HepG2 (cell line): ENCODE measurements around the gene ZNF554. TPM values are rescaled to one million over a fixed set of nuclear protein-coding genes. Genes with fewer than 3 reads are reported as not detected.

Experiments used
- ASH2L ChIP-seq: fragments of 300-600, 200-600 bp; sonication (generic); IDR thresholded peaks from 2 replicates; pipeline ENCODE4 v1.7.0; 2017; ENCODE audit warnings: low read depth, mild to moderate bottlenecking, moderate library complexity, mixed read lengths, low read length; ENCODE audit not compliant: insufficient read length
- CHD2 ChIP-seq: IDR thresholded peaks from 2 replicates; pipeline ENCODE4 v1.6.1; 2011; ENCODE audit warnings: low read depth, low read length, improper control_type of control experiment
- JUNB ChIP-seq: sonication (generic); formaldehyde crosslinking; IDR thresholded peaks from 2 replicates; pipeline ENCODE4 v1.8.0; 2022; ENCODE audit warnings: missing genetic modification reagents, mild to moderate bottlenecking, borderline replicate concordance
- MAF1 ChIP-seq: sonication (generic); formaldehyde crosslinking; IDR thresholded peaks from 2 replicates; pipeline ENCODE4 v1.5.0; 2020; ENCODE audit warnings: missing genetic modification reagents, borderline replicate concordance
- RARG ChIP-seq: sonication (generic); formaldehyde crosslinking; IDR thresholded peaks from 2 replicates; pipeline ENCODE4 v1.4.0; 2020; ENCODE audit warnings: low read depth, mild to moderate bottlenecking, missing genetic modification reagents
- SATB2 ChIP-seq: sonication (generic); formaldehyde crosslinking; IDR thresholded peaks from 2 replicates; pipeline ENCODE4 v1.5.0; 2020; ENCODE audit warnings: missing genetic modification reagents
- SOX5 ChIP-seq: IDR thresholded peaks from 2 replicates; pipeline ENCODE4 v1.6.1; 2016; ENCODE audit warnings: borderline replicate concordance
- TAF15 ChIP-seq: fragments of 200-400 bp; formaldehyde crosslinking; IDR thresholded peaks from one replicate; pipeline ENCODE4 v1.6.1; 2018; ENCODE audit warnings: mild to moderate bottlenecking, low read depth, low read length; ENCODE audit not compliant: poor library complexity, severe bottlenecking
- ZNF563 ChIP-seq: sonication (generic); formaldehyde crosslinking; IDR thresholded peaks from 2 replicates; pipeline ENCODE4 v1.8.0; 2022; ENCODE audit warnings: mild to moderate bottlenecking, moderate library complexity, missing genetic modification reagents
- ZSCAN20 ChIP-seq: sonication (generic); formaldehyde crosslinking; IDR thresholded peaks from 2 replicates; pipeline ENCODE4 v1.4.0; 2020; ENCODE audit warnings: missing genetic modification reagents, mild to moderate bottlenecking, borderline replicate concordance
- polyA plus RNA-seq, 8 experiments: library from polyadenylated mRNA; depleted of rRNA in 3 of 8; stranded (reverse) in 7 of 8; unstranded in 1 of 8; fragments of >200 nt; fragmentation: Illumina TruSeq in 4 of 8; extraction: Trizol in 4 of 8; gene quantifications; 2 replicates each; pipeline versions ENCODE4 v1.2.1 to v1.2.3, GENCODE V29; 2011 to 2016; ENCODE audit warnings: low read depth in 4 of 8, missing spikeins in 1 of 8, mixed read lengths in 1 of 8; ENCODE audit not compliant: insufficient read depth in 1 of 8
- total RNA-seq, 5 experiments: library from RNA; depleted of rRNA; stranded (reverse); fragments of >200 nt; fragmentation: Illumina TruSeq; extraction: Trizol; gene quantifications; 2 replicates each; pipeline ENCODE4 v1.2.3, GENCODE V29; 2016; ENCODE audit warnings: low read depth in 1 of 5
- TF ChIP-seq, protein P1 (sequence below): sonication (generic); formaldehyde crosslinking; IDR thresholded peaks from 2 replicates; pipeline ENCODE4 v1.8.0; 2022; ENCODE audit warnings: mild to moderate bottlenecking, missing genetic modification reagents, borderline replicate concordance
- TF ChIP-seq, protein P2 (sequence below): sonication (generic); formaldehyde crosslinking; IDR thresholded peaks from 2 replicates; pipeline ENCODE4 v1.8.0; 2023; ENCODE audit warnings: mild to moderate bottlenecking, missing genetic modification reagents
- TF ChIP-seq, protein P3 (sequence below), 2 experiments: fragments of 450-650 bp in 1 of 2; sonication (generic) in 1 of 2; formaldehyde crosslinking; IDR thresholded peaks; 2 replicates each; pipeline versions ENCODE4 v1.5.0 to v1.8.0; 2020 to 2022; ENCODE audit warnings: mild to moderate bottlenecking in 1 of 2, missing genetic modification reagents in 1 of 2
- TF ChIP-seq, protein P4 (sequence below): sonication (generic); formaldehyde crosslinking; IDR thresholded peaks from 2 replicates; pipeline ENCODE4 v1.5.0; 2020; ENCODE audit warnings: missing genetic modification reagents
- TF ChIP-seq, protein P5 (sequence below): IDR thresholded peaks from 2 replicates; pipeline ENCODE4 v1.6.1; 2016; ENCODE audit warnings: low read depth, control low read depth
- TF ChIP-seq, protein P6 (sequence below): sonication (generic); formaldehyde crosslinking; IDR thresholded peaks from 2 replicates; pipeline ENCODE4 v1.5.1; 2020; ENCODE audit warnings: missing genetic modification reagents, mild to moderate bottlenecking, borderline replicate concordance
- TF ChIP-seq, protein P7 (sequence below): sonication (generic); formaldehyde crosslinking; IDR thresholded peaks from 2 replicates; pipeline ENCODE4 v1.9.0; 2021; ENCODE audit warnings: missing genetic modification reagents, mild to moderate bottlenecking, borderline replicate concordance
- TF ChIP-seq, protein P8 (sequence below): sonication (generic); formaldehyde crosslinking; IDR thresholded peaks from 2 replicates; pipeline ENCODE4 v1.4.0; 2020; ENCODE audit warnings: mild to moderate bottlenecking, low read depth, missing genetic modification reagents

Gene ZNF554
- total and polyA plus RNA-seq, 2 of the 13 experiments (the other 11 are each of a cell fraction or from before 2014, with no cell fraction given), result 2.2 to 2.7 TPM

DNA sequence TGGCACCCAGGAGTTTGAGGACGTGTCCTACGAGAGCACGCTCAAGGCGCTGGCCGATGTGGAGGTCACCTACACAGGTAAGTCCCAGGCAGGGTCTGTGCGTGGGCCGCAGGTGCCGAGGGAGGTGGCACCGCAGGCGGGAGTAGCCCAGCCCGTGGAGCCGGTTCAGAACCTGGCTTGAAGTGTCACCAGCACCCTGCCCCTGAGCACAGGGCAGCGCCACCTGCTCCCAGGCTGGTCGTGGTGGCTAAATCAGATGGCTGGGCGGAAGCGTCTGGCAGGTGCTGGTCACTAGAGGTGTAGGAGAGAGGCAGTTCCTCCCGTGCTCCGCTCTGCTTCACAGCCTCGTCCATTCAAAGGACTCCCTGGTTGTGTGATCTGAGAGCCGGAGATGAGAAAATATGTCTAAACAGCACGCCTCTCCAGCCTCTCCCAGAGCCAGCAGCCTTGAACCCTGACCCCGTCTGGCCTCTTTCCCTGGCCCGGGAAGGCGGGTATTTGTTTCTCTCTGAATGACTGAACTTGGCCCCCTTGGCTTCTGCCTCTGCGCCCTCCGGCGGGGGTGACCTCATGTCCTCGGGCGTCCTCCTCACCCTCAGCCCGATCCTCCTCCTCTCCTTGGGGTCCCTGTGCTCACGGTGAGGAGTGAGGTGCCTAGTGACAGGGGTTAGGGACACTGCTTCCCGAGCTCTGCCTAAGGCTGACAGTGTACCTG, 29.0 kb upstream of the ZNF554 start (continued):
- TF ChIP-seq ZNF563 (CRISPR knock-in tag) (peak; percentile 71; the same call in 1 of the 2 replicates), SOX5 (peak; percentile 82), ZSCAN20 (CRISPR knock-in tag) (peak; percentile 86; the same call in 1 of the 2 replicates), SATB2 (CRISPR knock-in tag) (no peak), RARG (CRISPR knock-in tag) (0 out of 2 replicates have a peak, but pooled peaks have one; percentile 46), CHD2 (no peak), MAF1 (no peak), JUNB (CRISPR knock-in tag) (no peak), ASH2L (no peak), TAF15 (no peak)
- TF ChIP-seq, protein P1, sequence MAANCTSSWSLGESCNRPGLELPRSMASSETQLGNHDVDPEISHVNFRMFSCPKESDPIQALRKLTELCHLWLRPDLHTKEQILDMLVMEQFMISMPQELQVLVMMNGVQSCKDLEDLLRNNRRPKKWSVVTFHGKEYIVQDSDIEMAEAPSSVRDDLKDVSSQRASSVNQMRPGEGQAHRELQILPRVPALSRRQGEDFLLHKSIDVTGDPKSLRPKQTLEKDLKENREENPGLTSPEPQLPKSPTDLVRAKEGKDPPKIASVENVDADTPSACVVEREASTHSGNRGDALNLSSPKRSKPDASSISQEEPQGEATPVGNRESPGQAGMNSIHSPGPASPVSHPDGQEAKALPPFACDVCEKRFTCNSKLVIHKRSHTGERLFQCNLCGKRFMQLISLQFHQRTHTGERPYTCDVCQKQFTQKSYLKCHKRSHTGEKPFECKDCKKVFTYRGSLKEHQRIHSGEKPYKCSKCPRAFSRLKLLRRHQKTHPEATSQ, result no peak
- TF ChIP-seq, protein P2, sequence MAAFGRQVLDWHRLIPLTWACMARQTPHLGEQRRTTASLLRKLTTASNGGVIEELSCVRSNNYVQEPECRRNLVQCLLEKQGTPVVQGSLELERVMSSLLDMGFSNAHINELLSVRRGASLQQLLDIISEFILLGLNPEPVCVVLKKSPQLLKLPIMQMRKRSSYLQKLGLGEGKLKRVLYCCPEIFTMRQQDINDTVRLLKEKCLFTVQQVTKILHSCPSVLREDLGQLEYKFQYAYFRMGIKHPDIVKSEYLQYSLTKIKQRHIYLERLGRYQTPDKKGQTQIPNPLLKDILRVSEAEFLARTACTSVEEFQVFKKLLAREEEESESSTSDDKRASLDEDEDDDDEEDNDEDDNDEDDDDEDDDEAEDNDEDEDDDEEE (CRISPR knock-in tag), result no peak
- TF ChIP-seq, protein P3, sequence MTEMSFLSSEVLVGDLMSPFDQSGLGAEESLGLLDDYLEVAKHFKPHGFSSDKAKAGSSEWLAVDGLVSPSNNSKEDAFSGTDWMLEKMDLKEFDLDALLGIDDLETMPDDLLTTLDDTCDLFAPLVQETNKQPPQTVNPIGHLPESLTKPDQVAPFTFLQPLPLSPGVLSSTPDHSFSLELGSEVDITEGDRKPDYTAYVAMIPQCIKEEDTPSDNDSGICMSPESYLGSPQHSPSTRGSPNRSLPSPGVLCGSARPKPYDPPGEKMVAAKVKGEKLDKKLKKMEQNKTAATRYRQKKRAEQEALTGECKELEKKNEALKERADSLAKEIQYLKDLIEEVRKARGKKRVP (CRISPR knock-in tag; IDR thresholded peaks at IDR 0.05), result no peak
- TF ChIP-seq, protein P4, sequence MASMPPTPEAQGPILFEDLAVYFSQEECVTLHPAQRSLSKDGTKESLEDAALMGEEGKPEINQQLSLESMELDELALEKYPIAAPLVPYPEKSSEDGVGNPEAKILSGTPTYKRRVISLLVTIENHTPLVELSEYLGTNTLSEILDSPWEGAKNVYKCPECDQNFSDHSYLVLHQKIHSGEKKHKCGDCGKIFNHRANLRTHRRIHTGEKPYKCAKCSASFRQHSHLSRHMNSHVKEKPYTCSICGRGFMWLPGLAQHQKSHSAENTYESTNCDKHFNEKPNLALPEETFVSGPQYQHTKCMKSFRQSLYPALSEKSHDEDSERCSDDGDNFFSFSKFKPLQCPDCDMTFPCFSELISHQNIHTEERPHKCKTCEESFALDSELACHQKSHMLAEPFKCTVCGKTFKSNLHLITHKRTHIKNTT, result no peak
- TF ChIP-seq, protein P5, sequence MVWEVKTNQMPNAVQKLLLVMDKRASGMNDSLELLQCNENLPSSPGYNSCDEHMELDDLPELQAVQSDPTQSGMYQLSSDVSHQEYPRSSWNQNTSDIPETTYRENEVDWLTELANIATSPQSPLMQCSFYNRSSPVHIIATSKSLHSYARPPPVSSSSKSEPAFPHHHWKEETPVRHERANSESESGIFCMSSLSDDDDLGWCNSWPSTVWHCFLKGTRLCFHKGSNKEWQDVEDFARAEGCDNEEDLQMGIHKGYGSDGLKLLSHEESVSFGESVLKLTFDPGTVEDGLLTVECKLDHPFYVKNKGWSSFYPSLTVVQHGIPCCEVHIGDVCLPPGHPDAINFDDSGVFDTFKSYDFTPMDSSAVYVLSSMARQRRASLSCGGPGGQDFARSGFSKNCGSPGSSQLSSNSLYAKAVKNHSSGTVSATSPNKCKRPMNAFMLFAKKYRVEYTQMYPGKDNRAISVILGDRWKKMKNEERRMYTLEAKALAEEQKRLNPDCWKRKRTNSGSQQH (CRISPR knock-in tag), result no peak
- TF ChIP-seq, protein P6, sequence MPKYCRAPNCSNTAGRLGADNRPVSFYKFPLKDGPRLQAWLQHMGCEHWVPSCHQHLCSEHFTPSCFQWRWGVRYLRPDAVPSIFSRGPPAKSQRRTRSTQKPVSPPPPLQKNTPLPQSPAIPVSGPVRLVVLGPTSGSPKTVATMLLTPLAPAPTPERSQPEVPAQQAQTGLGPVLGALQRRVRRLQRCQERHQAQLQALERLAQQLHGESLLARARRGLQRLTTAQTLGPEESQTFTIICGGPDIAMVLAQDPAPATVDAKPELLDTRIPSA (CRISPR knock-in tag), result no peak
- TF ChIP-seq, protein P7, sequence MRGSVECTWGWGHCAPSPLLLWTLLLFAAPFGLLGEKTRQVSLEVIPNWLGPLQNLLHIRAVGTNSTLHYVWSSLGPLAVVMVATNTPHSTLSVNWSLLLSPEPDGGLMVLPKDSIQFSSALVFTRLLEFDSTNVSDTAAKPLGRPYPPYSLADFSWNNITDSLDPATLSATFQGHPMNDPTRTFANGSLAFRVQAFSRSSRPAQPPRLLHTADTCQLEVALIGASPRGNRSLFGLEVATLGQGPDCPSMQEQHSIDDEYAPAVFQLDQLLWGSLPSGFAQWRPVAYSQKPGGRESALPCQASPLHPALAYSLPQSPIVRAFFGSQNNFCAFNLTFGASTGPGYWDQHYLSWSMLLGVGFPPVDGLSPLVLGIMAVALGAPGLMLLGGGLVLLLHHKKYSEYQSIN (CRISPR knock-in tag), result no peak
- TF ChIP-seq, protein P8, sequence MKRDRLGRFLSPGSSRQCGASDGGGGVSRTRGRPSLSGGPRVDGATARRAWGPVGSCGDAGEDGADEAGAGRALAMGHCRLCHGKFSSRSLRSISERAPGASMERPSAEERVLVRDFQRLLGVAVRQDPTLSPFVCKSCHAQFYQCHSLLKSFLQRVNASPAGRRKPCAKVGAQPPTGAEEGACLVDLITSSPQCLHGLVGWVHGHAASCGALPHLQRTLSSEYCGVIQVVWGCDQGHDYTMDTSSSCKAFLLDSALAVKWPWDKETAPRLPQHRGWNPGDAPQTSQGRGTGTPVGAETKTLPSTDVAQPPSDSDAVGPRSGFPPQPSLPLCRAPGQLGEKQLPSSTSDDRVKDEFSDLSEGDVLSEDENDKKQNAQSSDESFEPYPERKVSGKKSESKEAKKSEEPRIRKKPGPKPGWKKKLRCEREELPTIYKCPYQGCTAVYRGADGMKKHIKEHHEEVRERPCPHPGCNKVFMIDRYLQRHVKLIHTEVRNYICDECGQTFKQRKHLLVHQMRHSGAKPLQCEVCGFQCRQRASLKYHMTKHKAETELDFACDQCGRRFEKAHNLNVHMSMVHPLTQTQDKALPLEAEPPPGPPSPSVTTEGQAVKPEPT, result no peak
